Measurements from ENCODE around the gene FAM83E.

FAM83E gene

GRCh38 chr19:48609571-48610108 lies 5.2 kb downstream of the FAM83E start:
- Mint-ChIP-seq H3K9me3 (no peaks in the 10 kb centered on the region), H3K27ac (ENCODE audit: low read depth) (no peak overlapping the region), H3K4me3 (no peak overlapping the region), H3K36me3 (ENCODE audit: insufficient read depth) (peaks cover 3% of the 10 kb centered on the region), H3K4me1 (peaks cover 12% of the 10 kb centered on the region), H3K27me3 (no peaks in the 10 kb centered on the region)
- DNase-seq (ENCODE audit: low spot score in 2 of 2), result no peak
- no peak for ATAC-seq (replicated peaks; ENCODE audit: extremely low read depth, poor library complexity, severe bottlenecking)

GRCh38 chr19:48608798-48609263 lies 6.0 kb downstream of the FAM83E start:
- Mint-ChIP-seq H3K4me3 (no peak overlapping the region), H3K4me1 (peaks cover 8% of the 10 kb centered on the region), H3K9me3 (no peaks in the 10 kb centered on the region), H3K36me3 (ENCODE audit: insufficient read depth) (peaks cover 3% of the 10 kb centered on the region), H3K27ac (ENCODE audit: low read depth) (peak overlapping the region; percentile 71), H3K27me3 (no peaks in the 10 kb centered on the region)
- DNase-seq (ENCODE audit: low spot score in 2 of 2) (peak in 1 of 2 donors; percentile 34), ATAC-seq (replicated peaks; ENCODE audit: extremely low read depth, poor library complexity, severe bottlenecking) (peak; percentile 81)

GRCh38 chr19:48607359-48607755 lies 7.5 kb downstream of the FAM83E start:
- peaks cover 1% of the 10 kb centered on the region for H3K36me3 Mint-ChIP-seq (ENCODE audit: insufficient read depth)
- peaks cover 5% of the 10 kb centered on the region for H3K4me1 Mint-ChIP-seq
- ATAC-seq (replicated peaks; ENCODE audit: extremely low read depth, poor library complexity, severe bottlenecking) (no peak), DNase-seq (ENCODE audit: low spot score in 2 of 2) (no peak)
- no peaks in the 10 kb centered on the region for H3K9me3 Mint-ChIP-seq
- no peak overlapping the region for H3K27ac Mint-ChIP-seq (ENCODE audit: low read depth)
- H3K4me3 Mint-ChIP-seq, result no peak overlapping the region
- H3K27me3 Mint-ChIP-seq, result no peaks in the 10 kb centered on the region

- Mint-ChIP-seq H3K27me3 (no peaks in the 10 kb centered on the region), H3K4me1 (peaks cover 5% of the 10 kb centered on the region), H3K4me3 (no peak within 1 kb of the TSS), H3K36me3 (ENCODE audit: insufficient read depth) (peaks cover 1% of the 10 kb centered on the region), H3K9me3 (no peaks in the 10 kb centered on the region), H3K27ac (ENCODE audit: low read depth) (no peak within 1 kb of the TSS)
- DNase-seq (ENCODE audit: low spot score in 2 of 2), result no peak
- no peak for ATAC-seq (replicated peaks; ENCODE audit: extremely low read depth, poor library complexity, severe bottlenecking)
Observed at GRCh38 chr19:48606463-48607358, 8.2 kb downstream of the FAM83E start, which contains the start of gene SPACA4. TSS of gene SPACA4 (plus strand) at chr19:48606742. CDS start at chr19:48606979, 237 bp downstream.

- Mint-ChIP-seq H3K27me3 (peaks cover 2% of the 10 kb centered on the region), H3K4me1 (peaks cover 3% of the 10 kb centered on the region), H3K27ac (ENCODE audit: low read depth) (no peak overlapping the region), H3K4me3 (no peak overlapping the region), H3K9me3 (no peaks in the 10 kb centered on the region), H3K36me3 (ENCODE audit: insufficient read depth) (peaks cover 1% of the 10 kb centered on the region)
- DNase-seq (ENCODE audit: low spot score in 2 of 2) (no peak), ATAC-seq (replicated peaks; ENCODE audit: extremely low read depth, poor library complexity, severe bottlenecking) (no peak)
Observed at GRCh38 chr19:48603850-48604249, 11.0 kb downstream of the FAM83E start.

- DNase-seq (ENCODE audit: low spot score in 2 of 2), result no peak
- ATAC-seq (replicated peaks; ENCODE audit: extremely low read depth, poor library complexity, severe bottlenecking), result no peak
- peaks cover 1% of the 10 kb centered on the region for H3K36me3 Mint-ChIP-seq (ENCODE audit: insufficient read depth)
- no peaks in the 10 kb centered on the region for H3K9me3 Mint-ChIP-seq
- H3K27me3 Mint-ChIP-seq, result peaks cover 6% of the 10 kb centered on the region
- no peak overlapping the region for H3K27ac Mint-ChIP-seq (ENCODE audit: low read depth)
- H3K4me1 Mint-ChIP-seq, result no peaks in the 10 kb centered on the region
- H3K4me3 Mint-ChIP-seq, result no peak overlapping the region
Observed at GRCh38 chr19:48603449-48603848, 11.4 kb downstream of the FAM83E start.

- Mint-ChIP-seq H3K4me3 (no peak overlapping the region), H3K27ac (ENCODE audit: low read depth) (no peak overlapping the region), H3K36me3 (ENCODE audit: insufficient read depth) (peaks cover 1% of the 10 kb centered on the region), H3K9me3 (no peaks in the 10 kb centered on the region), H3K27me3 (peaks cover 9% of the 10 kb centered on the region), H3K4me1 (no peaks in the 10 kb centered on the region)
- DNase-seq (ENCODE audit: low spot score in 2 of 2) (no peak), ATAC-seq (replicated peaks; ENCODE audit: extremely low read depth, poor library complexity, severe bottlenecking) (no peak)
Observed at GRCh38 chr19:48603001-48603400, 11.9 kb downstream of the FAM83E start.

GRCh38 chr19:48600679-48601417 lies 14.0 kb downstream of the FAM83E start:
- H3K4me3 Mint-ChIP-seq, result no peak overlapping the region
- peaks cover 9% of the 10 kb centered on the region for H3K27me3 Mint-ChIP-seq
- no peaks in the 10 kb centered on the region for H3K9me3 Mint-ChIP-seq
- H3K4me1 Mint-ChIP-seq, result no peaks in the 10 kb centered on the region
- DNase-seq (ENCODE audit: low spot score in 2 of 2) (no peak), ATAC-seq (replicated peaks; ENCODE audit: extremely low read depth, poor library complexity, severe bottlenecking) (no peak)
- no peak overlapping the region for H3K27ac Mint-ChIP-seq (ENCODE audit: low read depth)
- peaks cover 2% of the 10 kb centered on the region for H3K36me3 Mint-ChIP-seq (ENCODE audit: insufficient read depth)

GRCh38 chr19:48598996-48599700 lies 15.7 kb downstream of the FAM83E start:
- ATAC-seq (replicated peaks; ENCODE audit: extremely low read depth, poor library complexity, severe bottlenecking) (no peak), DNase-seq (ENCODE audit: low spot score in 2 of 2) (no peak)
- peaks cover 6% of the 10 kb centered on the region for H3K4me1 Mint-ChIP-seq
- H3K27ac Mint-ChIP-seq (ENCODE audit: low read depth), result no peak overlapping the region
- peaks cover 4% of the 10 kb centered on the region for H3K36me3 Mint-ChIP-seq (ENCODE audit: insufficient read depth)
- no peaks in the 10 kb centered on the region for H3K9me3 Mint-ChIP-seq
- peaks cover 9% of the 10 kb centered on the region for H3K27me3 Mint-ChIP-seq
- H3K4me3 Mint-ChIP-seq, result no peak overlapping the region

GRCh38 chr19:48596679-48597465 lies 18.0 kb downstream of the FAM83E start:
- H3K4me3 Mint-ChIP-seq, result peak overlapping the region; percentile 57
- peak overlapping the region; percentile 57 for H3K27ac Mint-ChIP-seq (ENCODE audit: low read depth)
- peaks cover 4% of the 10 kb centered on the region for H3K36me3 Mint-ChIP-seq (ENCODE audit: insufficient read depth)
- peaks cover 15% of the 10 kb centered on the region for H3K4me1 Mint-ChIP-seq
- peaks cover 9% of the 10 kb centered on the region for H3K27me3 Mint-ChIP-seq
- no peak for DNase-seq (ENCODE audit: low spot score in 2 of 2)
- peak; percentile 89 for ATAC-seq (replicated peaks; ENCODE audit: extremely low read depth, poor library complexity, severe bottlenecking)
- H3K9me3 Mint-ChIP-seq, result no peaks in the 10 kb centered on the region

GRCh38 chr19:48596237-48596636 lies 18.6 kb downstream of the FAM83E start:
- ATAC-seq (replicated peaks; ENCODE audit: extremely low read depth, poor library complexity, severe bottlenecking) (no peak), DNase-seq (ENCODE audit: low spot score in 2 of 2) (no peak)
- H3K4me3 Mint-ChIP-seq, result peak overlapping the region; percentile 1
- H3K27ac Mint-ChIP-seq (ENCODE audit: low read depth), result peak overlapping the region; percentile 0
- H3K27me3 Mint-ChIP-seq, result peaks cover 9% of the 10 kb centered on the region
- peaks cover 4% of the 10 kb centered on the region for H3K36me3 Mint-ChIP-seq (ENCODE audit: insufficient read depth)
- H3K9me3 Mint-ChIP-seq, result no peaks in the 10 kb centered on the region
- H3K4me1 Mint-ChIP-seq, result peaks cover 15% of the 10 kb centered on the region

Measured in central memory CD8-positive, alpha-beta T cell (primary cell).